ENCODE results near the gene ODF2. TPM values are rescaled to one million over a fixed set of nuclear protein-coding genes. Genes with fewer than 3 reads are reported as not detected.

ODF2 gene
- polyA plus RNA-seq, 1 of the 3 experiments (the other 2 are of a cell fraction), result 35.7 TPM

GRCh38 chr9:128521956-128522355, 66.2 kb downstream of the ODF2 start:
- no peak overlapping the region for H3K9ac ChIP-seq
- POLR2A ChIA-PET, result interaction anchor here (0.9 kb wide), 1 partner anchor 17 kb away, joined by 3 read pairs; the partner anchor contains the start of gene GLE1
- 97% methylated on average over 6 of the region's 6 CpGs for WGBS (ENCODE audit: low lambda C conversion rate)

GRCh38 chr9:128523199-128523925, 67.6 kb downstream of the ODF2 start:
- peak overlapping the region; percentile 9; the same call in 1 of the 2 replicates for H3K4me2 ChIP-seq
- H3K4me1 ChIP-seq (ENCODE audit: control insufficient read depth in 1 of 2, insufficient read depth in 2 of 2, low read depth in 1 of 2, low read length in 1 of 2), result peaks cover 8 to 9% of the 10 kb centered on the region in 2 experiments; a peak in 3 of 4 replicates
- CTCF ChIA-PET, result interaction anchor here (0.9 to 1.5 kb wide), 2 partner anchors 28 to 85 kb away, joined by 3 to 4 read pairs; no protein-coding TSS in a partner anchor
- 43% methylated on average over 12 of the region's 13 CpGs for WGBS (ENCODE audit: low lambda C conversion rate)
- peak; percentile 87 for DNase-seq
- no peaks in the 10 kb centered on the region for H3K9me2 ChIP-seq
- H3K36me3 ChIP-seq (replicated peaks in 1 of 2; ENCODE audit: control insufficient read depth in 1 of 2, insufficient read depth in 2 of 2, low read length in 1 of 2), result peaks cover 20 to 26% of the 10 kb centered on the region in 2 experiments
- no peak overlapping the region for H3K4me3 ChIP-seq (ENCODE audit: low read depth in 2 of 2, low read length in 1 of 2)
- H4K20me1 ChIP-seq (ENCODE audit: insufficient read depth), result no peaks in the 10 kb centered on the region
- no peak for TF ChIP-seq ZBTB33 (IDR thresholded peaks at IDR 0.05; ENCODE audit: borderline replicate concordance, low read depth)
- peak; percentile 9; the same call in 1 of the 2 replicates for TF ChIP-seq RAD21 (IDR thresholded peaks at IDR 0.05; ENCODE audit: low read length)
- TF ChIP-seq PBX3 (IDR thresholded peaks at IDR 0.05), result no peak
- TF ChIP-seq FOXJ3 (CRISPR knock-in tag; IDR thresholded peaks at IDR 0.05), result no peak
- no peak for TF ChIP-seq POLR2AphosphoS5 (IDR thresholded peaks at IDR 0.05; ENCODE audit: low read depth, low read length)
- TF ChIP-seq USF1 (IDR thresholded peaks at IDR 0.05; ENCODE audit: borderline replicate concordance, low read depth), result no peak
- no peak for TF ChIP-seq NRF1 (IDR thresholded peaks at IDR 0.05; ENCODE audit: low read depth, low read length)
- TF ChIP-seq NFIC (IDR thresholded peaks at IDR 0.05; ENCODE audit: borderline replicate concordance), result peak; percentile 23; the same call in 1 of the 2 replicates
- no peak for TF ChIP-seq RFX5 (IDR thresholded peaks at IDR 0.05; ENCODE audit: low read length)
- no peak for TF ChIP-seq ELF1 (IDR thresholded peaks at IDR 0.05)
- no peaks in the 10 kb centered on the region for H3K27me3 ChIP-seq (ENCODE audit: insufficient read depth)
- peak overlapping the region; percentile 1; the same call in 1 of the 2 replicates for H2AFZ ChIP-seq (ENCODE audit: low read depth)
- POLR2A ChIA-PET, result interaction anchor here (0.6 to 1.5 kb wide), 4 partner anchors 15 to 1389 kb away, joined by 3 to 4 read pairs (median 3); no protein-coding TSS in a partner anchor
- H3K9me3 ChIP-seq, result no peaks in the 10 kb centered on the region
- peak overlapping the region; percentile 51 to 87 for H3K27ac ChIP-seq (ENCODE audit: low read depth in 2 of 2, low read length in 1 of 2)
- H3K79me2 ChIP-seq (ENCODE audit: insufficient read depth), result no peaks in the 10 kb centered on the region
- no peak overlapping the region for H3K9ac ChIP-seq
- H3F3A ChIP-seq (replicated peaks; ENCODE audit: insufficient read depth), result no peaks in the 10 kb centered on the region

More at GRCh38 chr9:128521956-128522355, 66.2 kb downstream of the ODF2 start:
- peaks cover 8 to 9% of the 10 kb centered on the region in 2 experiments; a peak in 3 of 4 replicates for H3K4me1 ChIP-seq (ENCODE audit: control insufficient read depth in 1 of 2, insufficient read depth in 2 of 2, low read depth in 1 of 2, low read length in 1 of 2)
- H3F3A ChIP-seq (replicated peaks; ENCODE audit: insufficient read depth), result no peaks in the 10 kb centered on the region
- CTCF ChIA-PET, result interaction anchor here (1.9 kb wide), 1 partner anchor 10 kb away, joined by 10 read pairs; no protein-coding TSS in a partner anchor
- peaks cover 21 to 31% of the 10 kb centered on the region in 2 experiments for H3K36me3 ChIP-seq (replicated peaks in 1 of 2; ENCODE audit: control insufficient read depth in 1 of 2, insufficient read depth in 2 of 2, low read length in 1 of 2)
- H4K20me1 ChIP-seq (ENCODE audit: insufficient read depth), result no peaks in the 10 kb centered on the region
- H3K27me3 ChIP-seq (ENCODE audit: insufficient read depth), result no peaks in the 10 kb centered on the region
- H2AFZ ChIP-seq (ENCODE audit: low read depth), result no peak overlapping the region
- no peak for TF ChIP-seq POLR2AphosphoS5 (IDR thresholded peaks at IDR 0.05; ENCODE audit: low read depth, low read length)
- TF ChIP-seq MAX (IDR thresholded peaks at IDR 0.05; ENCODE audit: low read depth), result no peak
- TF ChIP-seq FOXM1 (IDR thresholded peaks at IDR 0.05; ENCODE audit: low read depth), result no peak
- TF ChIP-seq GATA2 (CRISPR knock-in tag; IDR thresholded peaks at IDR 0.05), result no peak
- no peaks in the 10 kb centered on the region for H3K9me3 ChIP-seq
- DNase-seq, result no peak
- H3K4me3 ChIP-seq (ENCODE audit: low read depth in 2 of 2, low read length in 1 of 2), result no peak overlapping the region
- H3K27ac ChIP-seq (ENCODE audit: low read depth in 2 of 2, low read length in 1 of 2), result no peak overlapping the region
- H3K9me2 ChIP-seq, result no peaks in the 10 kb centered on the region
- H3K79me2 ChIP-seq (ENCODE audit: insufficient read depth), result no peaks in the 10 kb centered on the region
- H3K4me2 ChIP-seq, result no peak overlapping the region
